ENCODE measurements around the gene NOMO2.
"Not testable (repeated sequence)": the region's sequence is repeated elsewhere in the genome, so short reads cannot be mapped to it uniquely, and the experiment has no call there.

DNA sequence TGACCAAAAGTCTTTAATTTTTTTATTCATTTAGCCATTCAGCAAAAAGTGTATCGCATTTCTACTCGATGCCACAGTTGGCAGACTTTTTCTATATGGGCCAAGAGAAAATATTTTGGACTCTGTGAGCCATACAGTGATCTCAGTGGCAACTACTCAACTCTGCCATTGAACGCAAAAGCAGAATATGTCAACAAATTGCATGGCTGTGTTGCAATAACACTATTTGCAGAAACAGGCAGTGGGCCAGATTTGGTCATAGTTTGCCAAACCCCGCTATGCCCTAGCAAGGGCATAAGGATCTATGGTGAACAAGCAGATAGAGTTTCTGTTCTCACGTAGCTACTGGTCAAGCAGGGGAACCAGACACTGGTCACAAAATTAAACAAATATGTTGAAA, 18.5 kb upstream of the NOMO2 start:
- TF ChIP-seq, protein P1, sequence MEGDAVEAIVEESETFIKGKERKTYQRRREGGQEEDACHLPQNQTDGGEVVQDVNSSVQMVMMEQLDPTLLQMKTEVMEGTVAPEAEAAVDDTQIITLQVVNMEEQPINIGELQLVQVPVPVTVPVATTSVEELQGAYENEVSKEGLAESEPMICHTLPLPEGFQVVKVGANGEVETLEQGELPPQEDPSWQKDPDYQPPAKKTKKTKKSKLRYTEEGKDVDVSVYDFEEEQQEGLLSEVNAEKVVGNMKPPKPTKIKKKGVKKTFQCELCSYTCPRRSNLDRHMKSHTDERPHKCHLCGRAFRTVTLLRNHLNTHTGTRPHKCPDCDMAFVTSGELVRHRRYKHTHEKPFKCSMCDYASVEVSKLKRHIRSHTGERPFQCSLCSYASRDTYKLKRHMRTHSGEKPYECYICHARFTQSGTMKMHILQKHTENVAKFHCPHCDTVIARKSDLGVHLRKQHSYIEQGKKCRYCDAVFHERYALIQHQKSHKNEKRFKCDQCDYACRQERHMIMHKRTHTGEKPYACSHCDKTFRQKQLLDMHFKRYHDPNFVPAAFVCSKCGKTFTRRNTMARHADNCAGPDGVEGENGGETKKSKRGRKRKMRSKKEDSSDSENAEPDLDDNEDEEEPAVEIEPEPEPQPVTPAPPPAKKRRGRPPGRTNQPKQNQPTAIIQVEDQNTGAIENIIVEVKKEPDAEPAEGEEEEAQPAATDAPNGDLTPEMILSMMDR (IDR thresholded peaks at IDR 0.05; ENCODE audit: insufficient read depth, low read length), result not testable (repeated sequence)
- not testable (repeated sequence) for TF ChIP-seq SPI1 (IDR thresholded peaks at IDR 0.05; ENCODE audit: borderline replicate concordance, low read depth)
